DND-41 (cell line): ENCODE results near the gene NFKBIE.

Experiments
- ATAC-seq: fragments of 200-7000 bp; cut with Tn5 transposase; 3 replicates; pipeline ENCODE4 v1.9.1; 2021; ENCODE audit warnings: low read depth; ENCODE audit not compliant: insufficient read depth
- DNase-seq: peaks from one replicate; pipeline ENCODE4 v3.0.0-alpha.2; 2020
- H2AFZ ChIP-seq: 2 replicates; pipeline ENCODE4 v1.6.0; 2012; ENCODE audit warnings: low read depth, low read length
- H3K27ac ChIP-seq: 2 replicates; pipeline ENCODE4 v1.5.1; 2012; ENCODE audit warnings: low read length, inconsistent platforms
- H3K27me3 ChIP-seq: fragments of 200-600 bp; sonication (generic); 2 replicates; pipeline ENCODE4 v1.6.0; 2012; ENCODE audit warnings: low read length, mild to moderate bottlenecking, inconsistent platforms; ENCODE audit not compliant: insufficient read depth, poor library complexity
- H3K36me3 ChIP-seq: 2 replicates; pipeline ENCODE4 v1.5.1; 2012; ENCODE audit warnings: low read length, inconsistent platforms; ENCODE audit not compliant: insufficient read depth
- H3K4me1 ChIP-seq: 2 replicates; pipeline ENCODE4 v1.5.1; 2012; ENCODE audit warnings: mild to moderate bottlenecking, low read length; ENCODE audit not compliant: insufficient read depth
- H3K4me2 ChIP-seq: 2 replicates; pipeline ENCODE4 v1.6.0; 2012; ENCODE audit warnings: mild to moderate bottlenecking, moderate library complexity, low read length, inconsistent platforms; ENCODE audit not compliant: insufficient read depth
- H3K4me3 ChIP-seq, 2 experiments: fragments of 200-600 bp in 1 of 2; shearing (Covaris generic) in 1 of 2; 2 replicates each; pipeline ENCODE4 v1.5.1; 2012 to 2016; ENCODE audit warnings: inconsistent platforms in 2 of 2, low read length in 2 of 2, mild to moderate bottlenecking in 2 of 2, low read depth in 1 of 2, moderate library complexity in 1 of 2
- H3K79me2 ChIP-seq: 2 replicates; pipeline ENCODE4 v1.6.0; 2012; ENCODE audit warnings: low read length, inconsistent platforms; ENCODE audit not compliant: insufficient read depth
- H3K9ac ChIP-seq: 2 replicates; pipeline ENCODE4 v1.6.0; 2012; ENCODE audit warnings: low read depth, mild to moderate bottlenecking, inconsistent platforms, low read length, moderate library complexity
- H3K9me3 ChIP-seq: 2 replicates; pipeline ENCODE4 v1.5.1; 2012; ENCODE audit warnings: low read length, moderate library complexity, mild to moderate bottlenecking, inconsistent platforms; ENCODE audit not compliant: insufficient read depth, severe bottlenecking
- H4K20me1 ChIP-seq: 2 replicates; pipeline ENCODE4 v1.6.0; 2012; ENCODE audit warnings: low read length; ENCODE audit not compliant: insufficient read depth
- CTCF ChIP-seq: IDR thresholded peaks from 2 replicates; pipeline ENCODE4 v1.5.1; 2012; ENCODE audit warnings: borderline replicate concordance, low read length, moderate library complexity, mild to moderate bottlenecking; ENCODE audit not compliant: poor library complexity, severe bottlenecking; ENCODE audit errors: extremely low read depth
- EZH2 ChIP-seq: IDR thresholded peaks from 3 replicates; pipeline ENCODE4 v1.6.1; 2012; ENCODE audit warnings: borderline replicate concordance, low read depth, mild to moderate bottlenecking, moderate library complexity, low read length, inconsistent platforms; ENCODE audit not compliant: severe bottlenecking

The NFKBIE gene

DNA sequence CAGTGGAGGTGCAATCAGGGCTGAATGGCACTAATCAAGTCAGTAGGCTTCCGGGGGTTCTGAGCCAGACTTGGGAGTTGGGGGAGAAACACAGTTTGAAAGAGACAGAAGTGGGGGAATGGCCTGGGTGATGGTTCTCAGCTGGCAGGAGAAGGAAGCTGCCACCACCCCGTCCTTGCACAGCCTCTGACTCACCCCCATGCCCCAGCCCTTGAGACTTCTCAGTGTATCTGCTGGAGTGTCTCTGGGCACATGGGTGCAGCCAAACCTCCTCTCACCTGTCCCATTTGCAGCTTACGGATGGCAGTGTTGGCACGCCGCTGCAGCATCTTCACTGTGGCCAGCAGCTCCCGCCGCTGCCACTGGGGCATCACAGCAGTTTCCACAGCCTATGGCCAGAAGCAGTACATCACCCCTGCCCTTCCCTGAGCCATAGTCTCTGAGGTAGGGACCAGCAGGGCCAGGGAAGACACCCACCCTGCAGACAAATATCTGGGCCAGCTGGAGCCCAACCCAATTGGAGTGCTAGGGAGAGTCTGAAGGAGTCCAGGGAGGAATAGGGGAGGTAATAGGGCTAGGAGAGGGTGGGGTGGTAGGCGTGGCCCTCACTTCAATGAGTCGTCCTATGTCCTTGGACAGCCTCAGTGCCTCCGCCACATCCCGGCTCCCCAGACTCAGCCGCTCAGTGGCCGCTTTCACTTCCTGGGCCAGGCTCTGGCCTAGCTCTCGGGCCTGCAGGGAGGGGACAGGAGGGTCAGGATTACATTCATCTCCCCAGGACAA lies 36.6 kb upstream of the NFKBIE start:
- Histone ChIP-seq H2AFZ (no peak overlapping the region), H3K27ac (no peak overlapping the region), H3K4me2 (no peak overlapping the region), H3K36me3 (peaks cover 69% of the 10 kb centered on the region), H3K27me3 (no peaks in the 10 kb centered on the region), H3K9me3 (no peaks in the 10 kb centered on the region), H3K9ac (no peak overlapping the region), H3K4me1 (no peaks in the 10 kb centered on the region), H3K4me3 (no peak overlapping the region), H4K20me1 (peaks cover 23% of the 10 kb centered on the region), H3K79me2 (no peaks in the 10 kb centered on the region)
- DNase-seq (no peak), ATAC-seq (no peak)
- TF ChIP-seq CTCF = no peak
- no peak for TF ChIP-seq EZH2

- Histone ChIP-seq H2AFZ (no peak overlapping the region), H3K27ac (no peak overlapping the region), H3K36me3 (peaks cover 61% of the 10 kb centered on the region), H3K9me3 (no peaks in the 10 kb centered on the region), H3K9ac (no peak overlapping the region), H3K4me3 (no peak overlapping the region), H3K4me1 (no peaks in the 10 kb centered on the region), H3K27me3 (no peaks in the 10 kb centered on the region), H3K4me2 (no peak overlapping the region), H4K20me1 (peaks cover 30% of the 10 kb centered on the region), H3K79me2 (no peaks in the 10 kb centered on the region)
- no peak for DNase-seq
- TF ChIP-seq CTCF = no peak
- no peak for TF ChIP-seq EZH2
- no peak for ATAC-seq
These were observed 35.8 kb upstream of the NFKBIE start for GRCh38 chr6:44301106-44301505.

DNA sequence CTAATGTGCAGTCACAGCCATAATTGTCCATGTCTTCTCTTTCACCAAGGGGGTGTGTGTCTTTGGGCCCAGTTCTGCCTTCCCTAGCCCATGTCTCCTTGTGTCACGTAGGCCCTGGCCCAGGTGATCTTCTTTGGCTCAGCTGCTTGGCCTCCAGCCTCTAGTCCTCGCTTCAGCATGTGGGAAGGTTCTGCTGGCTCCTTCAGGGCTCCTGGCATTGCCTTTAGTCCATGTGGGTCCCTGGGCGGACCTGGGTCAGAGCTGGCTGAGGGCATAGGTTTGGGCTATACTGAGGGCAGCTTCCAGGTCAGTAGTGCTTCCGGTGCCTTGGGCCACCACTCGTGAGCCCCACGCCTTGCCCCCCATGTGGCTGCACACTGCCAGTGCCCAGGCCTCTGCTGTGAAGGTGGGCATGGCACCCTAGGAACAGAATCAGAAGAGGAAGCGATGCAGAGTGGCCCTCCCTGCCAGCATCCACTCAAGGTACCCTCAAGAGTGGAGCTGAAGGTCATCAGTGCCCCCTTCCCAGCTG lies 35.0 kb upstream of the NFKBIE start:
- Histone ChIP-seq H3K4me2 (no peak overlapping the region), H4K20me1 (peaks cover 34% of the 10 kb centered on the region), H3K4me1 (no peaks in the 10 kb centered on the region), H3K36me3 (peaks cover 53% of the 10 kb centered on the region), H3K9ac (no peak overlapping the region), H3K4me3 (no peak overlapping the region), H3K27me3 (no peaks in the 10 kb centered on the region), H3K27ac (no peak overlapping the region), H2AFZ (no peak overlapping the region), H3K9me3 (no peaks in the 10 kb centered on the region), H3K79me2 (no peaks in the 10 kb centered on the region)
- DNase-seq (no peak), ATAC-seq (no peak)
- TF ChIP-seq EZH2 (no peak), CTCF (no peak)
